Astrocyte of the hippocampus (primary cell): ENCODE results near the gene NPIPA2.
"Not testable (repeated sequence)": the region's sequence is repeated elsewhere in the genome, so short reads cannot be mapped to it uniquely, and the experiment has no call there.

Experiments
- DNase-seq: peaks from one replicate; pipeline ENCODE4 v3.0.0; 2011; ENCODE audit warnings: low read depth, low spot score

Gene NPIPA2

DNA sequence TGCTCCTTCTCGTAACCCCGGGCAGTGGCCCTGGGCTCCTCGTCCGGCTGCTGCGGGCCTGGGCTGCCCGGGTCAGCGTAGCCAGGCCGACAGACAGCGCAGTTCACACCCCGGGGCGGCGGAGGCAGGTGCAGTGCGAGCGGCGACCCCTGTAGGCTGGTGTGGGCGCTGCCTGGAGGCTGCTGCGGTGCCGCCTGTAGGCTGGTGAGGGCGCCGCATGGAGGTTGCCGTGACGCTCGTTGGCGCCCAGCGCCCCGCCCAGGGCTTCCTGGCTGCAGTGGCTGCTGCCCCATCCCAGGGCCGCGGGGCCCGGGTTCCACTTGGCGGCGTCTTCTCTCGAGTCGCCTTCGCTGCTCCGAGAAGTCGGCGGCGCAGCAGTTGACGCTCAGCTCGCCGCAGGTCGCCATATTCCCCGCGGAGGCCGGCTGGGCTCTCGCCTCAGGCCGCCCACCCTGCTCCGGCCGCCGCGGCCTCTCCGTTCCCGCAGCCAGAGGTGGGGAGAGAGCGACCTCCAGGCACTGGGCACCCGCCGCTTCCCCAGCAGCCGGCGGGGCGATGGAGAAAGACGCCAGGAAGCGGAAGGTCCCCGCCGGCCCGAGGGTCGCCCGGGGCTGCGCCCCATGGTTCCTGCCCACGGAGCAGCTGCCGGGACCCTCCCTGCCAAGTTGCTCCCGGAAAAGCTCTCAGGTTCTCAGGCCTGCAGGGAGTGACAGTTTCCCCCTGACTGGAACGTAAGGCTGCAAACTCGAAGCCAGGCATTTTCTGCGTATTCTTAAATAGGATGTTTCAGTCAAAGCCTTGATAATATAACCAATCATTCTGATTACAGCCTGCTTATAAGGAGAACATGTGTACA, at the start of gene NPIPA2:
TSS of gene NPIPA2 (plus strand) at position 261 of the 856 bp plus-strand sequence. CDS start 5,533 bp downstream, outside the sequence.
- DNase-seq: not testable (repeated sequence)

DNA sequence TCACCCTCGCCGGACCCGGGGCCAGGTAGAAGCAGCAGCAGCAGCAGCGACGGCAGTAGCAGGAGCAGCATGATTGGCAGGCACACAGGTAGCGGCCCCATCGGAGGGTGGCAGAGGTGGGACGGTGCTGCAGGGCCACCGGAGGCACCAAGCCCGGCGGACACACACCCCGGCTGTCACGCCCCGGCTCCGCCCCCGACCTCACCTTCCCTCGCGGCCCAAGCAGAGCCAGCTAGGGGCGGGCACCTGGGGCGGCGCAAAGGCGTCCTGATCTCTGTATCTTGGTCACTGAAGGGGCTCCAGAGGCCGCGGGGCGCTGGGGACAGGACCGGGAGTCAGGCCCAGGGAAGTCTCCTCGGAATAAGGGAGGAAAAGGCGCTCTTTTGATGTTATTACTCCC, 48.2 kb upstream of the NPIPA2 start, which contains the start of gene PLA2G10:
TSS of gene PLA2G10 (minus strand) at position 180 of the 400 bp plus-strand sequence. CDS start at position 101, 79 bp downstream.
- DNase-seq: not testable (repeated sequence)

DNA sequence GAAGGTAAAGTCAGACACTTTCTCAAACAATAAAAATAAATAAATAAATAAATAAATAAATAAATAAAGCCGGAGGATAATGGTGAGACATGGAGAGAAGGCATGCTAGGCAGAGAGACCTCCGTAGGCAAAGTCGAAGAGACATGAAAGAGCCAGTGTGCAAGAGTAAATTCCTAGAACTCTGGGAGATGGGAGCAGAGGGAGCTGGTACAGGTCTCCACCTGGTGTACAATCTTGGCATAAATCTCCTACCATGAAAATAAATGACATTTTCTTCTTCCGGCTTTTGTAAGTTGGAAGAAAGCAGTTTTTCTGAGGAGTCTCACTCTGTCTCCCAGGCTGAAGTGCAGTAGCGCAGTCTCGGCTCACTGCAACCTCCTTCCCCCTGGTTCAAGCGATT, 40.5 kb upstream of the NPIPA2 start:
- DNase-seq: not testable (repeated sequence)

DNA sequence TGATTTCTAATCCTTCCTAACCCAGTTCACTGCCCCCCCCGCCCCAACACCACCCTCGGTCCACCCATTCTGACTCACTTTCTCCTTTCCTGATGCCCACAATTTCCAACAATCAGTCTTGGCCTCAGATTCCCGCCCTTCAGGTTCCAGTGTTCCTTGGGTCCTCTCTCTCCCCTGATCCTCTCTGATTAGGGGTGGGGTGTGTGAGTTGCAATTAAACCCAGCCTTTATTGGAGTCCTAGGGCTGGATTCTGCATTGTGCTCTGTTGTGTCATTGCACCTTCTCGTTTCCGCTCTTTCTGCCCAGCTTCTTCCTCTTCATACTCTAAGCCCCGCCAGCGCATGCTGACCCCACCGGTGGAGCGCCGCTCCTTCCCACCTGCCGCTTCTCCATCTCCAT, 39.7 kb upstream of the NPIPA2 start:
- not testable (repeated sequence) for DNase-seq

DNA sequence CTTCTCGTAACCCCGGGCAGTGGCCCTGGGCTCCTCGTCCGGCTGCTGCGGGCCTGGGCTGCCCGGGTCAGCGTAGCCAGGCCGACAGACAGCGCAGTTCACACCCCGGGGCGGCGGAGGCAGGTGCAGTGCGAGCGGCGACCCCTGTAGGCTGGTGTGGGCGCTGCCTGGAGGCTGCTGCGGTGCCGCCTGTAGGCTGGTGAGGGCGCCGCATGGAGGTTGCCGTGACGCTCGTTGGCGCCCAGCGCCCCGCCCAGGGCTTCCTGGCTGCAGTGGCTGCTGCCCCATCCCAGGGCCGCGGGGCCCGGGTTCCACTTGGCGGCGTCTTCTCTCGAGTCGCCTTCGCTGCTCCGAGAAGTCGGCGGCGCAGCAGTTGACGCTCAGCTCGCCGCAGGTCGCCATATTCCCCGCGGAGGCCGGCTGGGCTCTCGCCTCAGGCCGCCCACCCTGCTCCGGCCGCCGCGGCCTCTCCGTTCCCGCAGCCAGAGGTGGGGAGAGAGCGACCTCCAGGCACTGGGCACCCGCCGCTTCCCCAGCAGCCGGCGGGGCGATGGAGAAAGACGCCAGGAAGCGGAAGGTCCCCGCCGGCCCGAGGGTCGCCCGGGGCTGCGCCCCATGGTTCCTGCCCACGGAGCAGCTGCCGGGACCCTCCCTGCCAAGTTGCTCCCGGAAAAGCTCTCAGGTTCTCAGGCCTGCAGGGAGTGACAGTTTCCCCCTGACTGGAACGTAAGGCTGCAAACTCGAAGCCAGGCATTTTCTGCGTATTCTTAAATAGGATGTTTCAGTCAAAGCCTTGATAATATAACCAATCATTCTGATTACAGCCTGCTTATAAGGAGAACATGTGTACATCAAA, 38.9 kb upstream of the NPIPA2 start, which contains the start of gene NPIPA3:
TSS of gene NPIPA3 (plus strand) at position 256 of the 856 bp plus-strand sequence. CDS start 5,533 bp downstream, outside the sequence.
- DNase-seq: not testable (repeated sequence)

DNA sequence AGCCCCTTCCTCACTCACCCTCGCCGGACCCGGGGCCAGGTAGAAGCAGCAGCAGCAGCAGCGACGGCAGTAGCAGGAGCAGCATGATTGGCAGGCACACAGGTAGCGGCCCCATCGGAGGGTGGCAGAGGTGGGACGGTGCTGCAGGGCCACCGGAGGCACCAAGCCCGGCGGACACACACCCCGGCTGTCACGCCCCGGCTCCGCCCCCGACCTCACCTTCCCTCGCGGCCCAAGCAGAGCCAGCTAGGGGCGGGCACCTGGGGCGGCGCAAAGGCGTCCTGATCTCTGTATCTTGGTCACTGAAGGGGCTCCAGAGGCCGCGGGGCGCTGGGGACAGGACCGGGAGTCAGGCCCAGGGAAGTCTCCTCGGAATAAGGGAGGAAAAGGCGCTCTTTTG, 9.1 kb upstream of the NPIPA2 start:
- DNase-seq: not testable (repeated sequence)

DNA sequence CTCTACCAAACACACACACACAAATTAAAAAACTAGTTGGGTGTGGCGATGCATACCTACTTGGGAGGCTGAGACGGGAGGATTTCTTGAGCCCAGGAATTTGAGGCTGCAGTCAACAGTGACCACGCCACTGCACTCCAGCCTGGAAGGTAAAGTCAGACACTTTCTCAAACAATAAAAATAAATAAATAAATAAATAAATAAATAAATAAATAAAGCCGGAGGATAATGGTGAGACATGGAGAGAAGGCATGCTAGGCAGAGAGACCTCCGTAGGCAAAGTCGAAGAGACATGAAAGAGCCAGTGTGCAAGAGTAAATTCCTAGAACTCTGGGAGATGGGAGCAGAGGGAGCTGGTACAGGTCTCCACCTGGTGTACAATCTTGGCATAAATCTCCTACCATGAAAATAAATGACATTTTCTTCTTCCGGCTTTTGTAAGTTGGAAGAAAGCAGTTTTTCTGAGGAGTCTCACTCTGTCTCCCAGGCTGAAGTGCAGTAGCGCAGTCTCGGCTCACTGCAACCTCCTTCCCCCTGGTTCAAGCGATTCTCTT, 1.4 kb upstream of the NPIPA2 start:
- DNase-seq: not testable (repeated sequence)

DNA sequence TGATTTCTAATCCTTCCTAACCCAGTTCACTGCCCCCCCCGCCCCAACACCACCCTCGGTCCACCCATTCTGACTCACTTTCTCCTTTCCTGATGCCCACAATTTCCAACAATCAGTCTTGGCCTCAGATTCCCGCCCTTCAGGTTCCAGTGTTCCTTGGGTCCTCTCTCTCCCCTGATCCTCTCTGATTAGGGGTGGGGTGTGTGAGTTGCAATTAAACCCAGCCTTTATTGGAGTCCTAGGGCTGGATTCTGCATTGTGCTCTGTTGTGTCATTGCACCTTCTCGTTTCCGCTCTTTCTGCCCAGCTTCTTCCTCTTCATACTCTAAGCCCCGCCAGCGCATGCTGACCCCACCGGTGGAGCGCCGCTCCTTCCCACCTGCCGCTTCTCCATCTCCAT, 539 bp upstream of the NPIPA2 start:
- not testable (repeated sequence) for DNase-seq

DNA sequence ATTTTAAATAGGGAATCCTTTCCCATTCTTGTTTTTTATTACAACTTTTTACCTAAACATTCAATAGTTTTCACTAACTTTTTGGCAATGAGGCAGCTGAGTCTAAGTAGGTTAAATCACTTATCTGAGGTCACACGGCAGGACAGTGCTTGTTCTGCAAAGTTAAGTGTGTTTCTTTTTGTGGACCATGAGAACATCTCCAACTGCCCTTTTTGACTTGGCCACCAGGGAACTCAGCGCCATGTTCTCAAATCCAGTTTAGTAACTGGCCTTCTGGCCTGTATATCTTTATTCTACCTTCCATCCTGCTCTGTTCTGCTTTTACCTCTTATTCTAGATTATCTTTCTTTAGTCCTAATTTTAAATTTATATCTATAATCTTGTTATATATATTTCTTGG, 31.3 kb downstream of the NPIPA2 start:
- DNase-seq: not testable (repeated sequence)

DNA sequence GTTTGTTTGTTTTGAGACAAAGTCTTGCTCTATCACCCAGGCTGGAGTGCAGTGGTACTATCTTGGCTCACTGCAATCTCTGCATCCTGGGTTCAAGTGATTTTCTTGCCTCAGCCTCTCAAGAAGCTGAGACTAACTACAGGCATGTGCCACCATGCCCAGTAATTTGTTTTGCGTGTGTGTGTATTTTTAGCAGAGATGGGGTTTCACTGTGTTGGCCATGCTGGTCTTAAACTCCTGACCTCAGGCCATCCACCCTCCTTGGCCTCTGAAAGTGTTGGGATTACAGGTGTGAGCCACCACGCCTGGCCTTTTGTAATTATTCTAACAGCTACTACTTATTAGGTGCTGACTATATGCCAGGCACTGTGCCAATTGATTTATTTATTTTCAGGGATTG, 33.3 kb downstream of the NPIPA2 start:
- not testable (repeated sequence) for DNase-seq

DNA sequence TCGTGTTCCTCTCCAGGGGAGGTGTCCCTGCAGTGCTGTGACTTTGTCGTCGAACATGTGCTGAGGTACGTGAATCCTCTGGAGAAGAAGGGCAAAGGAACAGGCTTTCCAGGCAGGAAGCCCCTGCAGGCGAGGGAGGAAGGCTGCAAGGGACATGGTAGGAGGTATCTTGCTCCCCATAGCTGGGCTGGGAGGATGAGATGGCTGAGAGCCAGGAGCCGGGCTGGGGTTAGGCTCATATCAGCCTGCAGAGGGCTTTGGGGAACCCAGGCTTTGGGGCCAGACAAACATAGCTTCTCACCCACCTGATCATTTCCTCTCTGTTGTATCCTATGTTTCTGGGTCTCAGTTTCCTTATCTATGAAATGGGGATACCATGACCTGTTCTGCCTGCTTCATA, 34.4 kb downstream of the NPIPA2 start:
- DNase-seq: not testable (repeated sequence)

DNA sequence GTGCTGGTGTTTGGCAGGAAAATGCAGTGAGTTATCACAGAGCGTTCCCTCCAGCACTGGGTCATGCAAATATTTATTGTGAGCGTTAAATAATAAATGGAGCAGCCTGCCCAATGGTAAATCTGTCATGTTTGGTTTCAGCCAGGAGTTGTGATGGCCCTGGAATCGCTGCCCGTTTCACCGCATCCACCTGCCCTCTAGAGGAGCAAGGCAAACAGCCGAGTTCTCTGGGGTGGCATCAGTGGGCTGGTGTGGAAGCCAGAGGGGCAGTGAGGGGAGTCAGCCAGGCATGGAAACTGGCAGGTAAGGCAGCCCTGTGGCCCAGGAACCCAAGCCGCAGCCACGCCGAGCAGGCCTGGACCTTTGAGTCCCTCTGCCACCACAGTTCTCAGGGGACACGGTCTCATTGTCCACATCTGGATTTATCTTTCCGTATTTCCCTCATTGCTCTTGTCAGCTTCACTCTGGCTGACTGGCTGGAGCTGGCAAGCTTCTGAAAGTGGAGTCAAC, 37.1 kb downstream of the NPIPA2 start:
- not testable (repeated sequence) for DNase-seq

DNA sequence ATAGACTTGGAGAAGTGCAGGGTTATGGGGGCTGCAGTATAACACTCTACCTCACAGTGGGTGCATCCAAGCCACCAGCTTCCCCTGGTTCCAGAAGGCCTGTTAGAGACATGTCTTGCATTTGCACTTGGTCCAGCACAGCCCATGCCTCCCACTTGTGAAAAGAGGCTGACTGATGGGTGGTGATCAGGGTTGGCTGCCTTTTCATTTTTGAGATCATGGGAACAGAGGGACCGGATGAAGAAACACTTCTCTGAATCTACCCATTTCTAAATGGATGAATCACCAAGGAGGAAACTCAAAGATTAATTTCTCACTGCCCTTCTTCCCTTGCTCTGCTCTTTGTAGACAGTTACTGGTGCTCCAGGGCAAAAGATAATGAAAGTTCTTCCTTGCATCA, 43.8 kb downstream of the NPIPA2 start:
- not testable (repeated sequence) for DNase-seq

DNA sequence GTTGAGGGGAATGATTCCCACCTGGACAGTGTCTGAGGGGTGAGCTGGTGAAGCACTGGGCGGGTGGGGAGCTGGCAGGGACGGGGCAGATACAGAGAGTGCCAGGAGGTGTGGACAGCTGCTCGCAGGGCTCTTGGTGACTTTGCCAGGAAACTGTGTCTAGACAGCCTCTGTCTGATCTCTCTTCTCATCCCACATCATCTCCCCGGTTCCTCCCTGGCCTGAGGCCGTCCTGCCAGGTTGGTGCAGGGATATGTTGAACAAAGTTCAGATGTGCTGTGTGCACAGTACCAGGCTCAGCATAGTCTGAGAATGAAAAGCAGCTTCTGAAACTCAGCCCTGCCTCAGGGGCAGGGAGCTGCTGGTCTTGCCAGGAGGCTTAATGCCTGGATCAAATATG, 47.2 kb downstream of the NPIPA2 start:
- not testable (repeated sequence) for DNase-seq

DNA sequence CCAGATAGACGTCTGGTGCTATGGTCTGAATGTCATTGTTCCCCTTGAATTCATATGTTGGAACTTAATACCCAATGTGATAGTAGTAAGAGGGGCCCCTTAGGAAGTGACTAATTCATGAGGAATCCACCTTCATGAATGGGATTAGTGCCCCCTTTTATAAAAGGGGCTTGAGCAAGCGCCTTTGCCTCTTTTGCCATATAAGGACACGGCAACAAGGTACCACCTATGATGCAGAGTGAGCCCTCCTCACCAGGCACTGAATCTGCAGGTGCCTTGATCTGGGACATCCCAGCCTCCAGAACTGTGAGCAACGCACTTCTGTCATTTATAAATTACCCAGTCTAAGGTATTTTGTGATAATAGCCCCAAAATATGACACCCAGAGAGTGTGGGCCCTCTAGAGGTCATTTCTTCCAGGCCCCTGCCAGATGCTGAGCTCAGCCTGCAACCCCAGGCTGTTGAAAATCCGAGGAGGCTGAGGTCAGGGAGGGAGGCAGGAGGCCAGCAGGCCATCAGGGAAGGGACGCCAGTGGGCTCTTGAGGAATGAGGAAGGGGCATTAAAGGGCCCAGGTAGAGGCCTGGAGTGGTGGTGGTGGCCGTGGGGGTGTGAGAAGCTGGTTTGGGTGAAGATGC, 48.1 kb downstream of the NPIPA2 start:
- DNase-seq: not testable (repeated sequence)

DNA sequence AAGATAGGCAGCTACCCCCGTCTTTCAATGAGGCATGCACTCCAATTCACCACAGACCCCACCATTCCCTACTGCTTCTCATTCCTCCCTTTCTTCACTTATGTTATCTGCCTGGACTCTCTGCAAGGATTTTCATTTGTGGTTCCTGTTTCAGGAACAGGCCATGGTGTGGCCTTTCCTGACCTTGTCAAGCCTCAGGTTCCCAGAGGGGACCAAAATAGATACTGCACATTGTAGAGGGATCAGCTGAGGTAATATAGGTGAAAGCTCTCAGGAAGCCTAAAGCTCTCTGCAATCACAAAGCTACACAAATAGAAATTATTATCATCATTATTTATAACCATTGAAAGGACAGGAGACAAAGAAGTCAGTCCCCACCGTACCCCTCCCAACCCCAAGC, 50.6 kb downstream of the NPIPA2 start:
- not testable (repeated sequence) for DNase-seq

DNA sequence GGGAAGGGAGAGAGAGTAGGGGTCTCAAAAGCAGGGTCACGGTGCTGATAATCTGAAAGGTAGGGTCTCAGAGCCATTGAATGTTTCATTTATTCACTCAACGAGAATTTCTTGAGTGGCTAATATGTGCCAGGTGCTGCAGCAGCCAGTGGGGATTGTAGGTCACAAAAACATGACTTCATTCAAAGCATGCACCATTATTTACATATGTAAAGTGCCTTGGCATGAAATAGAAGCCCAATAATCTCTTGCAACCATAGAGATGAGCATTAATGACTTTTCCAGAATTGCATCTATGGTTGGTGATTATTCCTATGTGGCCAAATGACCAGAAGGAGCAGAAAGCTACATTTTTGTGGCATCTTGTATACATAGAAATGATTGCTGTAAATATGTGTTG, 55.2 kb downstream of the NPIPA2 start:
- DNase-seq: not testable (repeated sequence)

DNA sequence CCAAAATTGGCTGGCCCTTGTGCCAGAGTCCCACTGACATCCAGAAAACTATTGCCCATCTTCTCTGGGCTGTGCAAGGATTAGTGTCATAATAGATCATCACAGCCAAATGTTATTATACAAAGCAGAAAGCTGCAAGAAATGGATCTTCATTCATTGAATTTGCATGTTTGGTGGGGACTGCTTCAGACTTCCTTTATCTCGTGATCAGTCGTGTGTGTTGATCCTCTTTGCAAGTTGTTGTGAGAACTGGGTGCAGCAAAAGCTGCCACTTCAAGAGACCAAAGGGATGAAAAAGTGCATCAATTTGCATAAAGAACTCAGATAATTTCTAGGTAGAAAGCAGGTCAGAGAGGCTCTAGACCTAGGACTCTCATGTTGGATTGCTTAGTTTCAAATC, 61.2 kb downstream of the NPIPA2 start:
- DNase-seq: not testable (repeated sequence)

DNA sequence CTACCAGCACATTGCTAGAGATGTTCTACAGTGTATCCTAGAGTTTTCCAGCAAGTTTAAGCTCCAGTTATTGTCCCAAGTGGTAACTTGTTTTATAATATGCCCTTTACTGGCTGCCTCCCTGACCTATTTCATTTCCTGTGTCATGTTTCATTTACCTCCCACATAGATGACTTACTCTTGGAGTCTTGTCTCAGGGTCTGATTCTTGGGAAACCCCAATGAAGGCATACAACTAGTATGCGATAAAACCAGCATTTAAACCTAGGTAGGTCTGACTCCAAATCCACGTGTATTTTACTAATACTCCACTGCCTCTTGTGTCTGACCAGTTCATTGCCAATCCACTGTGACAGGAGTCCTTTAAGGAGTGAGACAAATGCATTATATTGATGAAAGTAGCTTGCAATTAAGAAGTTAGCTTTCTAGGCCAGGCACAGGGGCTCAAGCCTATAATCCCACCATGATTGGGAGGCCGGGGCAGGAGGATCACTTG, 64.9 kb downstream of the NPIPA2 start:
- not testable (repeated sequence) for DNase-seq

DNA sequence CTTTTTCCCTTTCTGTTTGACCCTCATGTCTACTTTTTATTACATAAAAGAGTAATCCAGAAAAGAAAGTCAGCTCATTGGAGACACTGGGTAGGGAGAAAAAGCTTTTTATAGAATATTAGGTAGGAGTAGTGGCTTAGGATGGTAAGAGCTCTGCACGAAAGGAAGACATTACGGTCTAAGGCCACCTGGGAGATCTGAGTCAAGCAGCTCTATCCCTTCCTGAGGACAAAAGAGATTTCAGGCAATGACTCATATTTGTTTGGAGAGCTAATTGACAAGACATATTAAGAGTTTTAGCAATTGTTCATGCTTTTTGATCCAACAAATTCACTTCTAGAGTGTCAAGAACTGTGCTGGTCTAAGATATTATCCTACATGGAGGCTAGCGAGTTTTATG, 71.6 kb downstream of the NPIPA2 start:
- DNase-seq: not testable (repeated sequence)
